Measurements from ENCODE around the gene MGAM2. TPM values are rescaled to one million over a fixed set of nuclear protein-coding genes. Genes with fewer than 3 reads are reported as not detected.

Gene MGAM2
- total and polyA plus RNA-seq, 2 of the 8 experiments (the other 6 are each of a cell fraction or from before 2014, with no cell fraction given), result 0.02 TPM; not detected in 1

DNA sequence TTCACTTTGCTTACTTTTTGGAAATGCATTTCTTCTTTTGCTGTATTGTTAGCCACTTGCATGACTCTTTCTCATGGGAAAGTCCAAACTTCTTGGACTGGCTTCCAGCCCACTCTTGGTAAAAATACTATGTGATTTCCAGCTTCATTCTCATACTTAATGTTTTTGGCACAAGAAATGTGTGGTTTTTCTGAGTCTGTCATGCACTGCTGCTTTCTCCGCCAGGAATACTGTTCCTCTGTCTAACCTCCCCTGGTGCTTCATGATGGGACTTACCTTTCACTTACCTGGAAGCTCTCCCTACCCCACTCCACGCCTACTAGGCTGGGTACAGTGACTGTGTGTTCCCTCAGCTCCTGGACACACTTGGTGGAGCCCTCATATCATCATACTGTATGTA is 18.7 kb downstream of the MGAM2 start:
- Histone ChIP-seq H2AFZ (ENCODE audit: low read length) (no peak overlapping the region), H3K4ac (replicated peaks; ENCODE audit: insufficient read length, low read depth, low read length) (no peak overlapping the region), H2BK120ac (replicated peaks; ENCODE audit: low read depth, low read length) (no peak overlapping the region), H3K23ac (ENCODE audit: insufficient read length) (no peak overlapping the region), H4K20me1 (replicated peaks in 1 of 2; ENCODE audit: control insufficient read depth in 1 of 2, insufficient read depth in 2 of 2, low read length in 2 of 2) (no peaks in the 10 kb centered on the region), H3K23me2 (ENCODE audit: low read depth, low read length) (no peaks in the 10 kb centered on the region), H2BK20ac (ENCODE audit: low read length) (no peak overlapping the region), H4K5ac (ENCODE audit: insufficient read length, low read depth, low read length) (no peak overlapping the region), H4K8ac (ENCODE audit: extremely low read depth, insufficient read depth, low read length) (no peak overlapping the region), H4K91ac (replicated peaks; ENCODE audit: insufficient read length, low read length) (no peak overlapping the region), H3K9me3 (ENCODE audit: insufficient read depth in 2 of 2, low read depth in 1 of 2, low read length in 1 of 2) (no peaks in the 10 kb centered on the region), H2AK5ac (ENCODE audit: low read depth, low read length) (no peak overlapping the region), H3K79me1 (ENCODE audit: low read depth, low read length) (no peaks in the 10 kb centered on the region), H2BK5ac (ENCODE audit: low read depth, low read length) (no peak overlapping the region), H3K27ac (ENCODE audit: low read depth, low read length) (no peak overlapping the region), H3K9ac (replicated peaks in 1 of 4; ENCODE audit: extremely low read depth in 1 of 4, low read depth in 3 of 4, low read length in 3 of 4) (no peak overlapping the region), H3K27me3 (replicated peaks in 1 of 4; ENCODE audit: control insufficient read depth in 3 of 4, extremely low read depth in 1 of 4, insufficient read depth in 3 of 4, low read length in 3 of 4) (no peaks in the 10 kb centered on the region), H3K18ac (ENCODE audit: extremely low read depth, low read length) (no peak overlapping the region), H3K4me3 (ENCODE audit: extremely low read depth in 1 of 4, insufficient read depth in 2 of 4, low read depth in 3 of 4, low read length in 4 of 4) (no peak overlapping the region), H3K36me3 (ENCODE audit: control insufficient read depth in 2 of 4, insufficient read depth in 4 of 4, low read length in 3 of 4) (no peaks in the 10 kb centered on the region), H2BK12ac (ENCODE audit: low read depth, low read length) (no peak overlapping the region), H2BK15ac (ENCODE audit: low read length) (no peak overlapping the region), H3K14ac (ENCODE audit: insufficient read length) (no peak overlapping the region), H3K79me2 (ENCODE audit: control insufficient read depth in 1 of 2, insufficient read depth in 2 of 2, low read length in 2 of 2) (no peaks in the 10 kb centered on the region), H3K56ac (replicated peaks; ENCODE audit: insufficient read length, low read depth, low read length) (no peak overlapping the region), H3K4me1 (replicated peaks in 1 of 4; ENCODE audit: control insufficient read depth in 3 of 4, insufficient read depth in 4 of 4, low read length in 3 of 4) (peaks cover 0 to 4% (median 1%) of the 10 kb centered on the region in 4 experiments; a peak in 3 of 7 replicates), H3K4me2 (ENCODE audit: insufficient read depth in 1 of 2, low read depth in 2 of 2, low read length in 2 of 2) (no peak overlapping the region)
- CTCF ChIA-PET (ENCODE audit: partially characterized antibody), result interaction anchor here (0.5 to 1.1 kb wide), 2 partner anchors 37 to 289 kb away, joined by 3 read pairs; partner anchors contain the start of gene PRSS37
- DNase-seq (ENCODE audit: low read depth in 1 of 2, low spot score in 2 of 2) (no peak), FAIRE-seq (no peak)
- 89% methylated on average over 2 of the region's 2 CpGs; no CpG with 5 or more reads in 1 of the 2 experiments for WGBS, 2 experiments (ENCODE audit: extremely low coverage in 1 of 2, insufficient coverage in 1 of 2, insufficient read length in 1 of 2, insufficient replicate concordance in 2 of 2, low coverage in 1 of 2, low lambda C conversion rate in 2 of 2, missing lambda C conversion rate in 1 of 2)
- POLR2A ChIA-PET (ENCODE audit: partially characterized antibody), result no interaction called here
- TF ChIP-seq POLR2AphosphoS5 (IDR thresholded peaks at IDR 0.05; ENCODE audit: low read depth, low read length), result no peak
- TF ChIP-seq TEAD4 (IDR thresholded peaks at IDR 0.05; ENCODE audit: low read depth, low read length), result no peak
- no peak for TF ChIP-seq RXRA (IDR thresholded peaks at IDR 0.05; ENCODE audit: insufficient read depth, low read depth, low read length)
- no peak for TF ChIP-seq KDM1A (IDR thresholded peaks at IDR 0.05; ENCODE audit: borderline replicate concordance, low read length)
- TF ChIP-seq TAF1 (IDR thresholded peaks at IDR 0.05; ENCODE audit: low read depth, low read length), result no peak

Data from H1 (cell line).